NT2/D1 (cell line): Measurements from ENCODE around the gene RAF1.
"Not testable (repeated sequence)": the region's sequence is repeated elsewhere in the genome, so short reads cannot be mapped to it uniquely, and the experiment has no call there.

Experiments
- DNase-seq: peaks from one replicate; pipeline ENCODE4 v3.0.0-alpha.2; 2011; ENCODE audit warnings: low read depth, low spot score
- H3K27me3 ChIP-seq: 2 replicates; pipeline ENCODE4 v1.6.0; 2011; ENCODE audit warnings: mild to moderate bottlenecking; ENCODE audit not compliant: insufficient read length, insufficient read depth
- H3K36me3 ChIP-seq: 2 replicates; pipeline ENCODE4 v1.6.1; 2011; ENCODE audit warnings: mild to moderate bottlenecking, low read length, mixed read lengths; ENCODE audit not compliant: insufficient read depth, insufficient read length
- H3K4me1 ChIP-seq: 2 replicates; pipeline ENCODE4 v1.5.1; 2011; ENCODE audit not compliant: insufficient read depth, insufficient read length
- H3K4me3 ChIP-seq: 2 replicates; pipeline ENCODE4 v1.5.1; 2011; ENCODE audit warnings: low read depth; ENCODE audit not compliant: insufficient read length
- H3K9ac ChIP-seq: 2 replicates; pipeline ENCODE4 v1.6.0; 2011; ENCODE audit warnings: low read depth; ENCODE audit not compliant: insufficient read length
- H3K9me3 ChIP-seq: 2 replicates; pipeline ENCODE4 v1.5.1; 2011; ENCODE audit warnings: mild to moderate bottlenecking, low read length; ENCODE audit not compliant: insufficient read depth
- SUZ12 ChIP-seq: IDR thresholded peaks from 2 replicates; pipeline ENCODE4 v1.6.1; 2011; ENCODE audit not compliant: insufficient read length, insufficient read depth; ENCODE audit errors: extremely low read depth
- YY1 ChIP-seq: IDR thresholded peaks from 2 replicates; pipeline ENCODE4 v1.6.1; 2011; ENCODE audit not compliant: insufficient read length, insufficient read depth
- ZNF274 ChIP-seq: IDR thresholded peaks from 2 replicates; pipeline ENCODE4 v1.6.1; 2011; ENCODE audit warnings: mild to moderate bottlenecking, low read depth, low read length

The RAF1 gene

DNA sequence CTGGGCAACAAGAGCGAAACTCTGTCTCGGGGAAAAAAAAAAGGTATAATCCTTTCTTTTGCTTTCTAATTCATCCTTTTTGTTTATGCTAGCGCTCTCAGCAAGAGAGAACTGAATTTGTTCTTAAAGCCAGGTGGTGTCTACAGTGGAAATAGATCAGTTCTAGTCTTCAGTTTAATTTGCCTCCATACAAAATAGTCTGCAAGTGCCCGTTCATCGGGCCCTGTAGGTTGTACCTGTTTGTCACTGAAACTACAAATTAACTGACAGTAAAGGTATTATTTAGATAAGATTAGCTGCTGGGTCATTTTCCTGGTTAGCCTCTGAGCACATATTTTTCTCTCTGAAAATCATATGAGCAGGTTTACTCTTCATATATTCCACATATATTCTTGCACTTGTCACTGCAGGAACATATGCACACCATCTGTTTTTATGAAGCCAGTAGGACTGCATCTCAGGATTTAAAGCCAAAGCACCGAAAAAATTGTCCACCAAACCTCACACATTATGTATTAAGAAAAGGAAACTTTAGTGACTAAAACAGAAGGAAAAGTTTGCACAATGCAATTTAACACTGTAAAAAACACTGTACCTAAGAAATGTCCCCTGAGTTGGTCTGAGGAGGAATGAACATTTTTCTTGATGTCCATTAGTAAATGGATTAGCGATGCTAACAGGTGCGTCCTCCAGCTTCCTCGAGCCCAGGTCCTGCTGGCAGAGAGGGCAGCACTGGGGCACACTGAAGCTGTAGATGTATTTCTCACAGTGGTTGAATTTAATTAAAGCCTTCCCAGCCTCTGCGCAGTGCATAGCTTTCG is 119.1 kb downstream of the RAF1 start:
- TF ChIP-seq YY1 (no peak), ZNF274 (no peak), SUZ12 (no peak)
- Histone ChIP-seq H3K27me3 (no peaks in the 10 kb centered on the region), H3K9ac (no peak overlapping the region), H3K36me3 (peaks cover 15% of the 10 kb centered on the region), H3K4me3 (no peak overlapping the region), H3K4me1 (no peaks in the 10 kb centered on the region), H3K9me3 (no peaks in the 10 kb centered on the region)
- no peak for DNase-seq

DNA sequence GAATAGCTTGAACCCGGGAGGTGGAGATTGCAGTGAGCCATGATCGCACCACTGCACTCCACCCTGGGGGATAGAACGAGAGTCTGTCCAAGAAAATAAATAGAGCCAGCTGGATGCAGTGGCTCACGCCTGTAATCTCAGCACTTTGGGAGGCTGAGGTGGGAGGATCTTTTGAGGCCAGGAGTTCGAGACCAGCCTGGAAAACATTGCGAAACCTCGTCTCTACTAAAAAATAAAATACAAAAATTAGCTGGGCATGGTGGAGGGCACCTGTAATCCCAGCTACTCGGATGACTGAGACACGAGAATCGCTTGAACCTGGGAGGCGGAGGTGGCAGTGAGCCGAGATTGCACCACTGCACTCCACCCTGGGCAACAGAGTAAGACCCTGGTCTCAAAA is 120.4 kb downstream of the RAF1 start:
- H3K9me3 ChIP-seq, DNase-seq, H3K4me1 ChIP-seq, H3K27me3 ChIP-seq, H3K9ac ChIP-seq, H3K4me3 ChIP-seq: not testable (repeated sequence)
- peaks cover 16% of the 10 kb centered on the region for H3K36me3 ChIP-seq

DNA sequence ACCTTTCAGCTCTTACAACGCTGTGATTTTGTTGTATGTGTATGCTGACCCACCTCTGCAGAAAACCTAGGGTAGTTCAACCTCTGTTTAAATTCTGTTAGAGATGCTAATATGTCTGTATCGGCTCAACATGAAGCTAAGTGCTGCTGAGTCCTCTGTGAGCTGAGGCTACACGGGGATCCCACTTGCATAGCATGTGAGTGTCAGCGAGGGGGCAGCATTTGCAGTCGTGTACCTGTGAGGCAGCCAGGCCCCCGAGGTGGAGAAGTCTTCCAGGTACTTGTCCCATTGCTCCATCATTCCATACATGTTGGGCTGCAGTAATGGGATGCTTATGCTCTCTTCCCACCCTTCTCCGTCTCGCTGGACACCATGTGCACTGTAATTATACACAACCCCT is 122.3 kb downstream of the RAF1 start:
- Histone ChIP-seq H3K27me3 (no peaks in the 10 kb centered on the region), H3K4me1 (no peaks in the 10 kb centered on the region), H3K9me3 (no peaks in the 10 kb centered on the region), H3K36me3 (peaks cover 16% of the 10 kb centered on the region), H3K9ac (no peak overlapping the region), H3K4me3 (no peak overlapping the region)
- DNase-seq, result no peak
- no peak for TF ChIP-seq ZNF274
- no peak for TF ChIP-seq SUZ12
- TF ChIP-seq YY1, result no peak

DNA sequence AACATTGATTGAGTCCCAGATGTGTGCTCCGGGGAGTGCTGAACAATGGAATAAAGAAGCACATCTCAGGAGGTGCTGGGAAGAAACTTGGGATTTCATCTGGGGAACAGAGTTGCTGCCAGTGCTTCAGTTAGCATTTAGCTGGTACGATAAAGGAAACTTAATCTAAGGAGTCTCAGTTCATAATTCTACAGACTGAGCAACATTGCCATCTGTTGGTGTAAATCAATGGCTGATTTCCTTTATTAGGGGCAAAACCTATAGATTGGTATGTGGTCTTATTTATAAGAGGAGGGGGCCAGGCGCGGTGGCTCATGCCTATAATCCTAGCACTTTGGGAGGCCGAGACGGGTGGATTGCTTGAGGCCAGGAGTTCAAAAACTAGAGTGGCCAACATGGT is 127.5 kb downstream of the RAF1 start:
- no peak overlapping the region for H3K9ac ChIP-seq
- no peak for DNase-seq
- H3K4me3 ChIP-seq, result no peak overlapping the region
- no peaks in the 10 kb centered on the region for H3K4me1 ChIP-seq
- no peaks in the 10 kb centered on the region for H3K27me3 ChIP-seq
- TF ChIP-seq ZNF274, result no peak
- no peak for TF ChIP-seq SUZ12
- no peak for TF ChIP-seq YY1
- H3K36me3 ChIP-seq, result peaks cover 38% of the 10 kb centered on the region
- H3K9me3 ChIP-seq, result no peaks in the 10 kb centered on the region
